ENCODE results near the gene KCNIP1.
"Not testable (repeated sequence)": the region's sequence is repeated elsewhere in the genome, so short reads cannot be mapped to it uniquely, and the experiment has no call there.

Gene KCNIP1

DNA sequence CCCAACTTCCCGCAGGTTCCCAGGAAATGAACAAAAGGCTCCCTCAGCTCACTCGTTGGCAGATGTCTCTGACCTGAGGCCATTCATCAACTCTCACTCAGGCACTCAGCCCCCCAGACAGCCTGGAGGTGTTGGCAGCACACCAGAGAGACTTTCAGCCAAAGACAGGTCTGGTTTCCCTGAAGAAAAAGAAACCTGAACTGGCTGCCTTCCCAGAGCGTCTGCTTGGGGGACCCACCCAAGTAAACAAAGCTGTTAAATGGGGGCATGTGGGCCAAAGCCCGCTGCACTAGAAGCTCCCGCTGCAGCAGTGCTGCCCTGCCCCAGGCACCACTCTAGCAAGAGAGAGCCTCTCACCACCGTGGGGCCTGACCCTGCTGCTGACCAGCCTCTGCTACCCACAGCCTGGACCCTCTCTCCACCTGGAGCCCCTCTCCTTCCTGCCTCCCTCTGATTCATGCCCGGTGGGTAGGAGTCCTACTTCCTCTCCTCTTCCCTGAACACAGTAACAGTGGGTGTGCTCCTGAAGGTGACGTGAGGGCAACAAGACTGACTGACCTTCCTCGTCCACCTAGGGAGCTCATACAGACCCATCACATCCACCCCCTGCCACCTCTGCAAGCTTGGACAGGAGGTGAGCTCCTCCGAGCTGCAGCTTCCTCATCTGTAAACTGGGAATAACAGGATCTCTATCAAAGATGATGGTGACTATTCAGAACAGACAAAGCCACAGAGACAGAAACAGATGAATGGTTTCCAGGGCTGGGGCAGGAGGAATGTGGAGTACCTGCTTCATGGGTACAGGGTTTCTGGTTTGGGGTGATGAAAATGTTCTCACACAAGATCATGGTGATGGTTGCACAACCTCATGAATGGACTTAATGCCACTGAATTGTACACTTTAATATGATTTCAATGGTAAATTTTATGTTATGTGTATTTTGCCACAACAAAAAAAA, 248.7 kb downstream of the KCNIP1 start:
- DNase-seq (ENCODE audit: low spot score): no peak

DNA sequence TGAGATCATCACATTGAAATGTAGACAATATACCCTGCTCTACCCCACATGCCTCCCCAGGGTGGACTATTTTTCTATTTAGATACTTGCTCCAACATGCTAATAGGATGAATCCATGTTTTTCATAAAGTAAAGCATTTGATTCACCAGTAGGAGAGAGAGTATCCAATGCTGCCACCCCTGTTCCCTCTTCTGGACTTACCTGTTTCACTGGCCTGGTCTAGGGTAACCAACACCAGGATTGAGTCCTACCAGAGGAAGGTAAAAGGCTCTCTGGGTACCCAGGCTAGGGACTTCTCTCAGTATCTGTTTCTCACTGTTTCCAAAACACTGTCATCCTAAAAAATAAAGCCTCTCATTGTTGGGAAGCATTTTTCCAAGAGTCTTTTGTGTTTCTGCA, 249.5 kb downstream of the KCNIP1 start:
- DNase-seq (ENCODE audit: low spot score): no peak

DNA sequence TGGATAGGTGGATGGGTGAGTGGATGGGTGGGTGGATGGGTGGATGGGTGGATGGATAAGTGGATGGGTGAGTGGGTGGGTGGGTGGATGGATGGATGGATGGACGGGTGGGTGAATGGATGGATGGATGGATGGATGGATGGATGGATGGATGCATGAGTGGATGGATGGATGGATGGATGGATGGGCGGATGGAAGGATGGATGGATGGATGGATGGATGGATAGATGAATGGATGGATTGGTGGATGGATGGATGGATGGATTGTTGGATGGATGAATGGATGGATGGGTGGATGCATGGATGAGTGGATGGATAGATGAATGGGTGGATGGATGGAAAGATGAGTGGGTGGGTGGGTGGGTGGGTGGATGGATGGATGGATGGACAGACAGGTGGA, 250.7 kb downstream of the KCNIP1 start:
- DNase-seq (ENCODE audit: low spot score): not testable (repeated sequence)

DNA sequence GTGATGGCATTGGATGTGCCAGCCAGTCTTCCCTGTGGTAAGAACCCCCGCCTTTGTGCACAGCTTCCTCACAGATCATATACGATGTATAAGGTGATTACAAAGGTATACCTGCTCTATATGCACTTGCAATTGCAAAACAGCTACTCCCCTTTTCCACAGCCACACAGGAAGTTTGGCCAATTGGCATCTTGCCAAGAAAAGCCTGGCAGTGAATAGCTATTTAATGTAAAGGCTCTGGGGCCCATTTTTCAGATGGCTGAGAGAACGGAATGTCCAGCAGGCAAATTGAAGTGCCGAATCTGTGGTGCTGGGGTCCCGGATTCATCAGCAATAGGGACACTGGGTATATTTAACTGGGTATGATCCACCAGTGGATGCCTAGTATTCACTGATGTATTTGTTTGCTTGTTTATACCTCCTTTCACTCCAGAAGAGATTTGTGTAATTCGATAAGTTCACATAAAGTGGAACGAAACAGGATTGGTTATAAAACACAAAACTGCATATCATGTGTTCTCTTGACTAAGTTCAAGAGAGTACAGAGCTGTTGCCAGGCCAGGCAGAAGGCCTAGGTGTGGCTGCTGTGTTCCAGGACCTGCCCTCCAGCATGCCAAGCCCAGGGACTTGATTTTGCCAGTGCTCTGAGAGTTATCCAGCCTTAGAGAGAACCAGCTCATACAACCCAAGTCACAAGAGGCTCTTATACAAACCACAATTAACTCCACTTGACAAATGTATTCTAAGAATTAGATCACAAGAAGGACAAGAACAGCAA, 252.0 kb downstream of the KCNIP1 start:
- DNase-seq (ENCODE audit: low spot score): no peak

DNA sequence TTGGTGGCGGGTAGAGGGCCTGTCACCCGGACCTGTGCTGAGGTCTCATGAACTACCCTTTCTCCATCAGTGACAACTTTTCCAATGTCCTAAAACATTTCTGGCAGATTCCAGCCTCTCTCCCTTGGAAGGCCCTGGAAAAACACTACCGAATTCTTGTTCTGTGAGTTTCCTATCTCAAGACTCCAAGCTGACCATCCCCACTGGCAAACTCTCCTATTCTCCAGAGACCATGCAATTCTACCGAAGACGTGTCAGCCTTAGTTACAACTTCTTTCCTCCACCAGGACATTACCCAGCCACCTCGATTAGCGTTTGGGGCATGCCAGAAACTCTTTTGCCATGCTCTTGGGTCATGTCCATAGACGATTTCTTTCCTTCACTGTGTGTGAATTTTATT, 252.9 kb downstream of the KCNIP1 start:
- DNase-seq (ENCODE audit: low spot score): no peak

DNA sequence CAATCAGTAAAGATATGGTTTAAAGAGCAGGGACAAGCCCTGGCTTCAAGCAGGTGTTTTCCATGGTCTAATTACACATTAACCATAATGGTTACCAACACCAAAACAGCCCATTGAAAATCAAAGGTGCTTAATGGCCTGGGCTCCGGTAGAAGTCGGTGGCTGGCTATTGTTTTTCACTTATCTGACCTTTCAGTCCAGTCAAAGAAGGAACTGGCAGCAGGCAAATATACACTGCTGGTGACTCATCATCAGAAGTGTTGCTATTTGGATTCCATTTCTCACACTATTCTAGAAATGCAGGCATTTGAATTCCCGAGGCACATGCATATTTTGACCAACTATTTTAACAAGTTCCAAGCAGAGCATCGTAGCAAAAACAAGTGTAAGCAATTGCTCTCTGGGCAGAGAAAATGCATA, 253.4 kb downstream of the KCNIP1 start:
- DNase-seq (ENCODE audit: low spot score): peak; percentile 48

DNA sequence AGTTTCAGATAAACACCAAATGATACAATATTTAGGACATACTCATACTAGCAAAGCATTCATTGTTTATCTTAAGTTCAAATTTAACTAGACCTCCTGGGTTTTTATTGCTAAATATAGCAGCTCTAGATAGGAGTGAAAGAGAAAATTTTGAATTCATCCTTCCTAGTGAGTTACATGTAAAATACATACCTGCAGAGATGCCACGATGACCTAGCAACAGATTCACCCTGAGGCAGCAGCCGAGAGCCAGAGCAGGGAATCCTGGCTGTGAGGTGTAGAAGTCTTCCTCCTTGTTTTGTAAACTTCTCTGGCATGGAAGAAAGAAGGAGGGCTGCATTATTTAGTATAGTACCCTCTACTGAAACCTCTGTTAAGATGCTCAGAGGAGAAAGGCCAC, 253.8 kb downstream of the KCNIP1 start:
- no peak for DNase-seq (ENCODE audit: low spot score)

DNA sequence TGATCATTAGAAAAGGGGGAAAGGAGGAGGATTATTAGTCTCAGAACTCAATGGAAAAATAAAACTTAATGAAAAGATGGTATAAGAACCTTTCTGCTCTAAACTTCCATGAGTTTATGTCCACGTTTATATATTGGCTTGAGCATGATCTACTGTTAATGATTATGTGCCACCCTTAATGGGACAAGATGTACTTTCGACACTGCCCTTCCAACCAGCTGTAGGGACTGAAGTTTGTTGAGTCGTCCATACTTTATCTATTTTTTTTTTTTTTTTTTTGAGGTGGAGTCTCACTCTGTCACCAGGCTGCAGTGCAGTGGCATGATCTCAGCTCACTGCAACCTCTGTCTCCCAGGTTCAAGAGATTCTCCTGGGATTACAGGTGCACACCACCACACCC, 254.7 kb downstream of the KCNIP1 start:
- DNase-seq (ENCODE audit: low spot score): no peak

DNA sequence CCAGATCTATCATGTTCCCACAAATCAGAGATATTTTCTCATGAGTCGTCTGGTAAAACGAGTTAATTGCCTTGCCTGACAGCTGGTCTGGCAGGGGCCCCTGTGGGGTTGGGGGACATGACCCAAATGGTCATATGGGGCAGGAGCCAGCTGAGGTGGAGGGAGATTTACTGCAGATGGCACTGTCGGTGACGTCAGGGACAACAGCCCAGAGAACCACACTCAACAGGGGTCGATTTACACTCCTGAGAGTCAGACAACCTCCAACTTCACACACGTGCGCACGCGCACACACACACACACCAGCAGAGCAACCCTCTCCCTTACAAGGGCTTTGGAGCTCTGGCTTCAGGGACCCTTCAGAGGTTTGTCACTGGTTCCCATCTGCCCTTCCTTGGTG, 256.3 kb downstream of the KCNIP1 start:
- DNase-seq (ENCODE audit: low spot score): no peak

DNA sequence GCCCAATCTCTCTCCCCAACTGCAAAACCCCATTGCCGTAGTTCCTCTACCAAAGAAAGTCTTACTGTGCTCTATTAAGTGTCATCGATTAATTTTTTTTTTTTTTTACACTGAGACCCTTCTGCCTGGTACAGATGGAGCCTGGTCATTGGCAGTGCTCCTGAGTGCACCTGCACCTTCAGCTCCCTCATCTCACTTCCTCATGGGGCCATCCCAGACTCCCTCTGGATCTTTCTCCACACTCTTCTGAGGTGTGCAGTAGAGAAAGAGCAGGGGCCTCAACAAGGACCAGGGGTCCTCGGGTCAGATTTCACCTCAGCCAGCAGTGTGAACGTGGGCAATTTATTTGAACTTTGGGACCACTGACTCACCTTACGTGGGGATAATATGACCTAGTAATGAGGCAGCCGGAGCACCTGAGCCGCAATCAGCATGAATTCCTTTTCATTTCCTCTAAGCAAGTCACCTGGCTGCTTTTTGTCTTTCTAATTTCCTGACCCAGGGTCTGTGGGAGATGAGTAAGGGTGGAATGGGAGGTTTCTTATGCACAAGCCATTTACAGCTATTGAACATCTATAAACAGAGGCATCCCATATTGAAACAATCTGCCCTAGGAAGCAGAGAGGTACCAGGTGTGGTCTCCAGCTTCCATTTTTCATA, 257.4 kb downstream of the KCNIP1 start:
- no peak for DNase-seq (ENCODE audit: low spot score)

DNA sequence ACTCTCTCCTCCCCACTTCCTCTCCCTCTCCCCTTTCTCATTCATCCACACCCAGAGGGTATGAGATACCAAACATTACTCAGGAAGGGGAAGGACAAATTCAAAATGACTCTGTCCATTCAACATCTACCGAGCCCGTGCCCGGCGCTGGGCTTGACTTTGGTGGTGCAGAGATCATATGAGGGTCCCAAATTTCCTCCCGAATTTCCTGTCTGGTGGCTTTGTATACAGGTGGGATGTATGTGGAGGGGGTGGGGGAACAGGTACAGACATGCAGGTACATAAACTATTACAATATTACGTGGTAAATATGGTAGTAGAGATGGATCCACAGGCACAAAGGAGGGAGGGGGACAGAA, 257.9 kb downstream of the KCNIP1 start:
- DNase-seq (ENCODE audit: low spot score): no peak

DNA sequence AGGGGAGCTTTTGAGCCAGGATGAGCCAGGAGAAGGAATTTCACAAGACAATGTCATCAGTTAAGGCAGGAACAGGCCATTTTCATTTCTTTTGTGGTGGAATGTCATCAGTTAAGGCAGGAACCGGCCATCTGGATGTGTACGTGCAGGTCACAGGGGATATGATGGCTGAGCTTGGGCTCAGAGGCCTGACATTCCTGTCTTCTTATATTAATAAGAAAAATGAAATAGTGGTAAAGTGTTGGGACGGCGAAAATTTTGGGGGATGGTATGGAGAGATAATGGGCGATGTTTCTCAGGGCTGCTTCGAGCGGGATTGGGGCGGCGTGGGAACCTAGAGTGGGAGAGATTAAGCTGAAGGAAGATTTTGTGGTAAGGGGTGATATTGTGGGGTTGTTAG, 258.5 kb downstream of the KCNIP1 start:
- DNase-seq (ENCODE audit: low spot score): not testable (repeated sequence)

DNA sequence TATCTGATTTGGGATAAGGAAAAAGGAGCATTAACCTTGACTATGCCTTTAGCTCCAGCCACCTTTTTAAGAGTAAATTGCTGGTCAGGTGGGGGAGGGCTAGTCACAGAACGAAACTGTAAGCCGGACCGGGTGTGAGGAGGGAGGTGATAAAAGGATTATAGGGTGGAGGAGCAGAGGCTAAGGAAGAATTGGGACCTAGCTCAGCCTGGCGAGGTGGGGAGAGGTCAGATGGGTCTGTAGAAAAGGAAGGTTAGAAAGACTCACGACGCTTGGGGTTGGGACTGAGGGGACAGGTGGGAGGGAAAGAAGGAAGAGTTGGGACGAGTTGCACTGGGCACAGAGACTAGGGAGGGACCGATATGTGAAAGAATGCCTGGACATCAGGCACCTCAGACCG, 262.0 kb downstream of the KCNIP1 start:
- DNase-seq (ENCODE audit: low spot score): not testable (repeated sequence)

DNA sequence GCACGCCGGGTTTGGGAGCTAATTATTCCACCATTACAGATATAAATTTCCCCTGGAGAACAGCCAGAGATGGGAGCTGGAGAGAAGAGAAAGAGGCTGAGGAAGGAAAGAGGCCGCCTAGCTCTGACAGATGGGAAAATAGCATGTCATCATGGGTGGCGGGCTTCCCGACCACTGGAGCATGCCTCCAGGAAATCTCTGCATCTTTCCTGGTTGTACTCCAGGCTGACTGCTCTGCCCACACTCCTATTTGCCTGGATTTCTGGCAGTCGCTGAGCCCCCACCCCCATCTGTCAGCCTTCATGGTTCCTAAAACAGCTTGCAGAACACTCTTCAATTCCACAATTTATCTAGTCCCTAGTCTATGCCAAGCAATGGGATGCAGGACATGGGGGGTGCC, 265.4 kb downstream of the KCNIP1 start:
- DNase-seq (ENCODE audit: low spot score): no peak

DNA sequence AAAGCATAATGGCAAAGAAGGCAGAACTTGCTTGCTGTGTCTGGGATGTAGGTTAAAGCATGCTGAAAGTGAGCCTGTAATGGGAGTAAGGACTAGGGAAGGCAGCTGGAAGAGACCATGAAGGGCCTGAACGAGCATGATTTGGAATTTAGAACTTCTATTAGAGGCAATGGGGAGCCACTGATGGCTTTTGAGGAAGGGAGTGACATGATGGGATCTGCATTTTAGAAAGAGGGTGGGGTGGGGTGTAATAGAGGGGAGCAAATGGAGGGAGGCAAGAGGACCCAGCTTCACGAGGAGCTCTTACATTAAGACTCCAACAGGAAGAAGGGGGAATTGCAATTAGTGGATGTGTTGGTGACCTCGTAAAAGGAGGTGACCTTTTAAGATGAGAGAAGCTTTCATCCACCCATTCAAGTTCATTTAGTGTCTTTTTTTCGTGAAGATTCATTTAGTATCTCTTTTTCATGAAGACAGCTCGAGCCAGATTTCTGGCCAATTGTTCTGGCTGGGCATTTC, 266.1 kb downstream of the KCNIP1 start:
- no peak for DNase-seq (ENCODE audit: low spot score)

DNA sequence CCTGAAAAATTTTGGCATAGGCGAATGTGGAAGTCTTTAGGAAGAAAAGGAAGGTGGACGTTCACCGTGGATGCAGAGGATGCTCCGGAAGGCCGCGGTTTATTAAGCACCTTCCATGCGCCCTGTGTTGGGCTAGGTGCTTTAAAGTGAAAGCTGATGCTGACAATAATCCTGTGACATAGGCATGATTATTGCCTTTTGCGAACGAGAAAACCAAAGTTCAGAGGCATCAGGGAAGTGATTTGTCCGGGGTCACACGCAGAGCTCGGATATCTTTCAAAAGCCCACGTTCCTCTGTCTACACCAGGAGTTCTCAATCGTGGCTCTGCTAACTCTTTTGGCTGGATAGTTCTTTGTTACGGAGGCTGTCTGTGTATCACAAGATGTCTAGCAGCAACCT, 267.7 kb downstream of the KCNIP1 start:
- no peak for DNase-seq (ENCODE audit: low spot score)

DNA sequence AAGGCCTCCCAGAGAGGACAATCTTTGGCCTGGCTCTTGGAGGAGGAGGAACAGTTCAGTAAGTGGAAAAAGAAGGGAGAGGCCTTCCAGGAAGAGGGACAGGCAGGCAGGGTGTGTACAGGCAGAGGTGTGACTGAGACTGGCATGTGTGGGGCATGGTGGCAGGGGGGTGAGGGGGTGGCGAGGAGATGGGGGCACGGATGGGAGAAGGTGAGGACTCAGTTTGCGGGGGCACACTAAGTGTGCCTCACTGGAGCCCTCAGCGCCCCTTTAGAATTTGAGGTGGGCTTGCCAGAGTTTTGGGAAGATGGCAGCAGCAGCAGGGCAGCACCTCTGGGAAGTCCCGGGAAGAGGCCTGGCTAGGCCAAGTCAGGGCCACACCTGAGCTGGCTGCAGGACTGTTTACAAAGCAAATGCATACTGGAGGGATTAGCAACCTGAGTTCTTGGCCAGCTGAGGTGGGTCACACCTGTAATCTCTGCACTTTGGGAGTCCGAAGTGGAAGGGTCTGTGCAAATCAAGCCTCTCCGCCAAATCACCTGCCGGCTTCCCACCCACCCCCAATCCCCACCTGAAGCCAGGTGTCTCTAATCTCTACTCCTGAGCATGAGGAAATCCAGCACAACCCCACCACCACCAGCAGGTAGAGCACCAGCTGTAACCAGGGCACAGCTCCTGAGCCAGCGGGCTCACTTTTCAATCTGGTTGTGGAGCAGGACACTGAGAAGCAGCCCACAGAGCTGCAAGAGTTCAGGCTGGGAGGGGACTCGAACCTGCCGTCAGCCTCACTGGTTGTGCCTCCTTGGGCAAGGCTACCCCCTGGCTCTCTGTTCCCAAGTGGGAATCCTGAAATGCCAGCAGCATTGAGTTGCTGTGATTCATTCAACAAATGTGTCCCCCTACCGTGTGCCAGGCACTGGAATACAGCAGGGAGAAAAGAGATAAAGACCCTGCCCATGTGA, 269.5 kb downstream of the KCNIP1 start:
- DNase-seq (ENCODE audit: low spot score): no peak

DNA sequence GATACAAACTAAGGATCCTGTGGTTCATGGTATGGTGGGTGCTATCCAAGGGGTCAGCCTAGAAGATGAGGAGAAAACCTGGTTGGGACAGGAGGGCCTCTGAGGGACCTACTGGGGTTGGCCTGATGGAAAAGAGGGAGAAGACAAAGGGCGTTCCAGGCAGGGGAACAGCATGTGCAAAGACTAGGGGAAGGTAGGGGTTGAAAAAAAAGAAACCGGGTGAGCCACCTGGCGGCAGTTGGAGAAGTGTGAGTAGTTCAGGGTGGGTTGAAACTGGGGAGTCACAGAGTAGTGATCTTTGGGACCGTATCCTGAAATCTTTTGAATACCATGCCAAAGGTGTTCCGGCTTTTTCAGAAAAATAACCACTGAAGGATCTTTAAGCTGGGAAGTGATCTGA, 271.0 kb downstream of the KCNIP1 start:
- DNase-seq (ENCODE audit: low spot score): no peak

DNA sequence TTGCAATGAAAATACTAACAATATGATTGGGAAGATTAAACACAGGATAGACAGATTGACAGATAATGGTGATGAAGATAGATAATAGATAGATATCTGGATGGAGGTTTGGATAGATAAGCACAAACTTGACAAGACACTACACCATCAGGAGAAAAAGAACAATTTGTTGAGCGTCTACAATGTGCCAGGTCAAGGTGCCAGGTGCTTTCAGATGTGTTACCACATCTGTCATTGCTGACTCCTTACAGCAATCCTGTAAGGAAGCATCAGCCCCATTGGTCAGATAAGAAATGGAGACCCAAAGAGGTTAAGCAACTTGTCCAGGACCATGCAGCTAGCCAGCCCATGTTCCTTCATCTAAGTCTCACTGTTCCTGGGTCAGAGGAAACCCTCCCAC, 278.1 kb downstream of the KCNIP1 start:
- no peak for DNase-seq (ENCODE audit: low spot score)

DNA sequence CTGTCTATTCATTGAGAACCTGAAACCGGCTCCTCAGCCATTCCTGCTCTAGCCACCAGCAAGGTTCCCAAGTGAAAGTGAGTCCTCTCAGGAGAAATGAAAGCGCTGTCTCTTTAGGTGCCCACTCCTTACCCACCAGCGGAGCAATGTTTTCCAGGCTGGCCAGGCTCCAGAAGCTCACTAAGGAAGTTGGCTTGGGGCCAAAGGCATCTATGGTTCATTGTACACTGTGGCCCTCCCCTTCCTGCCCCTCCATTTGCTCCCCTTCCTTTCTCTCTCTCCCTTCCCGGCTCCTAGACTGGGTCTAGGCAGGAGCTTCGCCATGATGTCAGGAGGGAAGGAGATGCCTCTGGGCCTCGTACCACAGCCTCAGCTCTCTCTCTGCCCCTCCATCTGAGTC, 278.6 kb downstream of the KCNIP1 start:
- DNase-seq (ENCODE audit: low spot score): no peak

DNA sequence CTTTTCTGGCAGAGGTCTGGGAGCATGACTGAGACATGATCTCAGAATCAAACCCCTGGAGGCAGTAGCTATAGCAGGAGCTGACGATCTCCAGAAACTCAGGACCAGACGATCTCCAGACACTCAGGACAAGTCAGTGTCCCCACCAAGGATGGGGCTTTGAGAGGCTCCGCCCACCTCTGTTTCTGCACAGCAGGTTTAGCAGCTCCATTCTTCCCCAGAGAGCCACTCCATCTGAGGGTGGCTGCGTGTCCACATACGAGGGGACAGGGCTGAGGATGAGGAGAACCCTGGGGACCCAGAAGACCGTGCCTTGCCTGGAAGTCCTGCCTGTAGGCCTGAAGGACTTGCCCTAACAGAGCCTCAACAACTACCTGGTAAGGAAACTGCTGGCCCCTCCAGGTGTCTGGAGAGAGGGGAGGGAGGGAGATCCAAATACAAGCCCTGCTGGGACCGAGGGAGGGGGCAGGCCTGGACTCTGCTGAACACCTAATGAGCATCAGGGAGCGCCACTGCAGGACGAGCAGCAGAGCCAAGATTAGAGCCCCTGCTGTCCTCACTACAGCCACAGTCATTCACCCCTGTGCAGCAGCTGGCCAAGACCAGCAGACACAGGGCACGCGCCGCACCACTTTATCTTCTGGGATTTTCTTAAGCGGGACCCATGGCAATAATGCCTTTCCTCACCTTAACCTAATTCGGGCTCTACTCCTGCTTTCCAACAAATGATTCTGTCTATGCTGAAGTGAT, 279.9 kb downstream of the KCNIP1 start, which contains the start of gene GABRP:
TSS of gene GABRP (plus strand) at position 228 of the 750 bp plus-strand sequence. CDS start 4,891 bp downstream, outside the sequence.
- no peak for DNase-seq (ENCODE audit: low spot score)
